NCI-H460 (cell line): Measurements from ENCODE around the gene TSPAN12. TPM values are rescaled to one million over a fixed set of nuclear protein-coding genes. Genes with fewer than 3 reads are reported as not detected.

Source experiments
- DNase-seq: peaks from one replicate; pipeline ENCODE4 v3.0.0-alpha.2; 2016; ENCODE audit warnings: low read depth; ENCODE audit errors: extremely low read depth
- total RNA-seq: library from RNA; depleted of rRNA; stranded (reverse); fragments of >200 nt; shearing (Covaris generic); gene quantifications from 2 replicates; pipeline ENCODE4 v1.2.3, GENCODE V29; 2014; rRNA removed

TSPAN12 gene
- total RNA-seq, 1 experiment from 2014 or later = 9.1 TPM

DNA sequence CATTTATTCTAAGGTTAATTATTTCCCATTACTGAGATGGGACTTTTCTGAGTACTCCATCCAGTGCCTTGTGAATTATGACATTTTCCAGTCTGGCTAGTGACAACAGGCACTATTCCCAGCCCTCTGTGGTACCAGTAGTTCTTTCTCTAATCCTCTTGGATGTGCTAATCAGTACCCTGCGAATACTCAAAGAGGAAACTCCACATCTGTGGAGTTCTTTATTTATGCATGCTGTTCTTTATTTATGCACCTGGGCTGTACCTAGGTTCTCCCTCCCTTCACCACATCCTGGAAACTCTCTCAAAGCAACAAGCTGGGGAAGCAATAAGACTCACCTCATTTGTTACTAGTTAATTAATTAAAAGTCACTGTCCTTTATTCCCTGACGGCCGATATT is 83.5 kb downstream of the TSPAN12 start:
- DNase-seq = no peak

DNA sequence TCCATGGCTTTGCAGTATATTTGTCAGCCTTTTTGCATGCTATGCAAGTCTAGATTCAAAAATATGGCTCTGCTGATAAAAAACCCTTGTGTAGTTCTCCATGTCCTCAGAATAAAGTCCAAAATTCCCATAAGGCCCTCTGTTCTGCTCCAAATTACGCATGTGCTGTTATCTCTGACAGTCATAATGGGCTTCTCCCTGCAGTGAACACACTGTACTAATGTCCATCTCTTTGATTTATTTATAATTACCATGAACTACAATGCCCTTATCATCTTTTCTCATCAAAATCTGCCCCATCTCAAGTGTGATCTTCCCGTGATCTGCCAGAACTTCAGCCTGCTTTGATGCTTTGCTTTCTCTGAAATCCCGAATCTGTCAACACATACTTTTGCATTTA is 87.7 kb downstream of the TSPAN12 start:
- DNase-seq = no peak

DNA sequence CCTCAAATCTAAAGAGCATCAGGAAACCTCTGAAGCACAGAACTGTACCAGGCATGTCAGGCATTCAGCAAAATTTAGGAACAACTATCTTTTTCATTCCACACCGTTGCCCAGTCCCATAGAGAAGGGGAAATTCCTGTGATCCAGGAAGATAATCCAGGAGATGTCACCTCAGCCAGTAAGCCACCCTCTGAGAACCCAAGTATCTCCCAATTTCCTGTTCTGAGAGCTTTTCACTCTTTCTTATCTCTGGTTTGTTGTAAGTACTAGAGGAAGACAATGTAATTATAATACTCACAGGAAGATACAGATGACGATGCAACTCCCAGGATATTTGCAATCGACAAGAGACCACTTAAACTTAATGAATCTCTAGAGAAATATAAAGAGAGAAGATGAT is 97.1 kb downstream of the TSPAN12 start:
- DNase-seq = no peak

DNA sequence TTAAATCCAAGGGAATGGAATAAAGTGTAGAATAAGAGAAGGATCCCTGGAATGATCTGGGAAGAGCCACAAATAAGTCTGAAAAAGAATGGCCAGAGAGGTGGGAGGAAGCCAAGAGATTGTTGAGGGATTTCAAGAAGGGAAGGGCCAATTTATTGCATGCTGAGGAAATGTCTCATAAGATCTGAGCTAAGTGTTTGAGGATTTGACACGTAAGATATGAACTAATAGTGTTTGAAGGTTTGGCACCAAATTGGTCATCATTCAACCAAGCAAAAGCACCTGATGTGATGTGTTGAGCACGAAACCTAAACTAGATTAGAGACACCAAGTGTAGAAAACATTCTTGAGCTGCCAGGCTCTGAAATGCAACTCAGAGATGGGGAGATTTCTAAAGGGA is 97.9 kb downstream of the TSPAN12 start:
- DNase-seq = no peak

DNA sequence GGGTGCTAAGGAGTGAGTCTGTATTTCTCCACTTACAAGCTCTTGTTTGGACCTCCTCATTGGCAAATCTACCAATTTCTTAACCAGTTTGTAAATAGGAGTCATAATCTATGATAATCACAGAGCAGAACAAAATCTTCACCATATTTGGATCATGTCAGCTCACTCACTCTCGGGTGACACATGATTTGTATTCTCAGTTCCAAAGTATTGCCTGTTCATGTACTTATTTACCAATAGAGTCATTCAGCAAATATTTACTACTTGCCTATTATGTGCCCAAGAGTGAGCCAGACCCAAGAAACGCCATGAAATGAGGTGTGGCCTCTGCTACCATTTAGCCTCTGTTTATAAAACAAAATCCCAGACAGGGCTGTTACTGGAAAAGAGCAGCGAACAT is 114.8 kb downstream of the TSPAN12 start:
- no peak for DNase-seq

DNA sequence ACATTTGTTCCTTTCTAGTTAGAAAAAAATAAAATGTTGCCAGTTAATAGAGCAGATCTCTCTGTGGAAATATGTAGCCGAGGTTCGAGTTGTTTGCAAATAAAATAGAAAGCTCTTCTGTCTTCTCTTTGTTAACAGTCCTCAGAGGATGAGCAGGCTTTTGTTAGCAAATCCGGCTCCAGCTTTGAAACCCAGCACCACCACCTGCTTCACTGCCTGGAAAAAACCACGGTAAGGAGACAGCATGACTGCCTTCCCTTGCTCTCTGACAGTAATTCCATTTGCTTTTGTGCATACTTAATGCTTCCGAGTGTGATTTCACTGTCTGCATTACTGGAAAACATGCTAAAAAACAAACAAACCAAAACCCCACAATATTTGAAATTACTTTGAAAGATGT is 115.6 kb downstream of the TSPAN12 start:
- DNase-seq = no peak

DNA sequence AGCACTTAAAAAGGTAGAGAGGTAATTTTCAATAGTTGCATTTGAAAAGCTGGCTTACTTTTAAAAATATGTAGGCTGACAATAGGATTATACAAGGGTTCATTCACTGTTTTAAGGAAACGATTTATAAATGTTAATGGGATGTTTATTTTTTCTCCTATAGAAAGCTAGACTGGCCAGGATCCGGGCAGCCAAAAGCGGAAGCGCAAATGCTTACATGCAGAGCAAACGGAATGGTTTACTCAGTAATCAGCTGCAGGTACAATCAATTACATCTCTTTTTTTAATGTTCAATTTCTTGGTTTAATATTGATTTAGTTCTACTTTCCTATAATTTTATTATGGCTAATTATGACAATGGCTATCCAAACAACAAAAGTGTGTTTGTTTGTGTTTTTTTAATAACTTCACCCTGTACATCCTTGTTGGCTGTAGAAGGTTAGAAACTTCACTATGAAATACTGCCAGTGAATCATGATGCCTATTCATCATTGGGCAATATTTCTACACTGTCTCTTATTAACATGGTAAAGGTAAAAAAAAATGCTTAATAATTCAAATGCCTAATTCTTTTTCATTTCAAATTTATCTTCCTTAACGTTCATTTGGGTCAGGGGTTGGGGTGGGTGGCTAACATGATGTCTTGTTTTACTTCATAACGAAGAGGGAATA is 116.4 kb downstream of the TSPAN12 start:
- DNase-seq = no peak

DNA sequence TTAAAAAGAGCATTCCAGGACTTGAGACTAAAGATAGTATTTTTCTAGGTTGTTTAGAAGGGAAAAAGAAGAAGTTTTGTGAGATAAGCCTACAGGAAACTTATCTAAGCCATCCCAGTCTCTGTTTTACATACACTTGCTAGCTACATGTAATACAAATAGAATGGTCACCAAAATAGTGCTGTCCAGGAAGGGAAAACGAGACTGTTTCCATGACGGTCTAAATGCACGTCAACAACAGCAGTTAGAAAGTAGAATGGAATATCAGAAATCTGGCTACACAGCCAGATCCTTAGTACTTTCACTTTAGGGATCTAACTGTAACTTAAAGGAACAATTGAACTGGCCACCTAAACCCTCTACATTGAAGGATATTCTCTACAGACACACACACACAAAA is 117.6 kb downstream of the TSPAN12 start:
- no peak for DNase-seq

DNA sequence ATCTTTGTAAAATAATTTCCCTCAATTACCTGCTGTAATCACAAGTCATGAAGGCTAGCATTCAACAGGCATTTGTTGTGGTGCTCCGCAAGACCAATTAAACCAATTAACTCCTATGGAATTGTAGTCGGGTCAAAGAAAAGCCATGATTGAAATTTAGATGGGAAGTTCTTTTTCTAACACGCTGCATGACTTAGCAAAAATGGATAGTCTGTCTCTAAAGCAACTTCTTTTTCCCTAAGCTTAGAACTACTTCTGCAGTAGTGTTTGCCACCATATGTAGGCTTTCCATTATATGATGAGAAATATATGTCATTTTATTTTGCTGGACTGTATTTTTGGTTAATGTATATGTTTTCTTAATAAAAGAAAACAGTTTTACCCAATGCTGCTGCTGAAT is 119.1 kb downstream of the TSPAN12 start:
- no peak for DNase-seq

Other genes with a start within 250 kb of the TSPAN12 start
- 13.9 and 17.4 TPM in 2 replicates for gene ING3, start 92.6 kb upstream of the TSPAN12 start, total RNA-seq
- 14.8 and 17.0 TPM in 2 replicates for gene CPED1, start 130.6 kb upstream of the TSPAN12 start, total RNA-seq